HG03521 (cell line): Measurements from ENCODE around the gene TEC.

Experiments used
- ATAC-seq: cut with Tn5 transposase; IDR thresholded peaks from one replicate; pipeline ENCODE4 v1.9.1; 2021; ENCODE audit warnings: mild to moderate bottlenecking, moderate library complexity; ENCODE audit not compliant: unreplicated experiment

The TEC gene

DNA sequence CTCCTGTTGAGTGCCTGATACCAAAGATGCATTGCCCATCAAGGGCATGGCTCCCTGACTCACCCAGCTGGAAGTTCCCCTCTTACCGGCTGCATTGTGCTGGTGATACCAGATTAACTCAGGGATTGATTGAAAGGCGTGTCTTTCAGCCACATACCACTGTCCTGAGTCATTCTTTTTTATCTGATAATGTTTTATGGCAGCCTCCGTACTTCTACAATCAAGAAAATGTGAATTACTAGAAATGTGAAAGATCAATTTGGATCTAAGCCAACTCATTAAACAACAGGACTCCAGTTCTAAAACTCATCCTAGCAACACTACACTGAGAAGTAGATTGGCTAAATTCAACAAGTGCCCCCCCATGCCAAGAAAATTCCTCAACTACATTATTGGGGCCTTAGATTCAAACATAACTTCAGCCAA, 175.6 kb downstream of the TEC start:
- ATAC-seq = no peak

DNA sequence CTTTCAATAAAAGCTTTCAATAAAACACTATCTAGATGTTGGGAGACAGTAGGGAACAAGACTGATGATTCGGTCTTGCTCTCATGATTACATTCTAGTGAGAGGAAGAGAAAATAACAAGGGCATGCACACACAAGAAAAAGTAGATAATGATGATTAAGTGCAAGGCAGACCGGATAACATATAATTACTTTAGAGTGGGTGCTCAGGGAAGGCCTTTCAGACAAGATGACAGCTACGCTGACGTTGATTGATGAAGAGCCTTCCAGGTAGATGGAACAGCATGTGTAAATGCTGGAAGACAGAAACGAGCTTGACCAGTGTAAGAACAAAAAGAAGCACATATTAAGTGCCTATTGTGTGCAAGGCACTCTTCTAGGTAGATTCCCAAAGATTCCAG, 179.0 kb downstream of the TEC start:
- no peak for ATAC-seq

- ATAC-seq = no peak
These were observed 183.6 kb downstream of the TEC start for GRCh38 chr4:48085821-48086589.
